Iris pigment epithelial cell (primary cell): ENCODE results near the gene PPIL3.
"Not testable (repeated sequence)": the region's sequence is repeated elsewhere in the genome, so short reads cannot be mapped to it uniquely, and the experiment has no call there.

Experiments used
- DNase-seq: peaks from one replicate; pipeline ENCODE4 v3.0.0-alpha.2; 2011; ENCODE audit warnings: low read depth

The PPIL3 gene

GRCh38 chr2:200888704-200889625, at the start of gene PPIL3, which contains the start of gene NIF3L1:
TSS of gene PPIL3 (minus strand) at chr2:200889077. CDS start at chr2:200887615, 1,462 bp downstream.
TSS of gene NIF3L1 (plus strand) at chr2:200889371. CDS start at chr2:200891944, 2,573 bp downstream.
- DNase-seq = peak; percentile 98

DNA sequence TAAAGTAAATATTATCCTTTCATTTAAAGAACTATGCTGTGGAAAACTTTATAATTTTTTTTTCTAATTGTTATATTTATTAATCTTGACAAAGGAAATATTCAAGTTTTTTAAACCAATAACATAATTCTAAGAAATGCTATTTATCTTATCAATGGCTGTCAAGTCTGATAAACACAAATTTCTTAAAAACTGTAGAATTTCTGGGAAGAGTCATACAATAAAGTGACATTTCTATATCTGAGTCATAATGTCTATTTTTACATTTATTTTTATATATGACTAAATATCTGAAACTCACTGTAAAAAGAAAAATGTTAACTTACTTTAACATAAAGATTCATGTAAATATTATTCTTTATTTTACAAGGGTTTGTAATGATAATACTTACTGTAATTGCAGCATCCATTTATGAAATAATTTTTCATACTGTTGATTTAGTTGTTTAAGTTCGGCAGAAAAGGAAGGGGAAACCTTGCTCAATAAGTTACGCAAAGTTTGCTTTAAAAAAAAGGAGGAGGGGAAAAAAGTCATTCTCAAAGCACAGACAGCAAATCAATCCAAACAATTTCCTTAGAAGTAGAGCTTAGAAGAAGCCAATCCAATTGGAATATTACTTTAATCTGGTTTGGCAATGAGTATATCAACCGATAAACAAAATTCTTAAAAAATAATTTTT, 42.2 kb upstream of the PPIL3 start:
- peak; percentile 32 for DNase-seq

GRCh38 chr2:200929334-200930249, 40.7 kb upstream of the PPIL3 start:
- DNase-seq = peak; percentile 22

DNA sequence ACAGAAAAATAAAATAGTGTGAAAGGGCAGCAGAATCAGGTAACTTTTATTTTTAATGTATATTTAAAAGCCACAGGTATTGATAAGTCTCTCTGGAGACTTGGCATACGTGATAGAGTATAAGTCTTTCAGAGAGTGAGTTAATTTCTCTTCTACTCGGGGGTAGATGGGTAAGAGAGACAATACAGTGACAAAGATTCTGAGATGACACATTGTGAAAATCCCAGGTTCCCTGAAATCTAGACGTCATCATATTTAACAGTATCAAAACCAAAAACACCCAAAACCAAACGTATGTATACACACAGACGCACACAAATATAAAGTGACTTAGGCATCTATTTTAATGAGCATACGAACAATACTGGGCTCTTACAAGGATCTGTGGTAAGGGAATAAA, 33.6 kb upstream of the PPIL3 start:
- DNase-seq = no peak

GRCh38 chr2:200913654-200914053, 24.8 kb upstream of the PPIL3 start:
- peak; percentile 86 for DNase-seq

DNA sequence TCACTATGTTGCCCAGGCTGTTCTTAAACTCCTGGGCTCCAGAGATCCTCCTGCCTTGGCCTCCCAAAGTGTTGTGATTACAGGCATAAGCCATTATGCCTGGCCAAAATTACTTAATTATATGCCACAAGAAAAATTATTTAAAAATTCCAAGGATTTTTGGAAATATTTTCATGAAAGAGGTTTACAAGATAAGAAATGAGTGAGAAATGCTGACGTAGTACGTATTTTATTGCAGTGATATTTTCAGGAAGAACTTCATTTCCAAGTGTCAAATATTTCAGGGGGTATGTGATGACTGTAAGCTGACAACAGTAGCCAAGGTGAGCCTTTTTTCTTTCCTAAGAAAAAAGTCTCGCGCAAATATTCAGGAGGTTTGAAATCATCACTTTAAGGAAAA, 21.1 kb upstream of the PPIL3 start:
- DNase-seq = no peak

DNA sequence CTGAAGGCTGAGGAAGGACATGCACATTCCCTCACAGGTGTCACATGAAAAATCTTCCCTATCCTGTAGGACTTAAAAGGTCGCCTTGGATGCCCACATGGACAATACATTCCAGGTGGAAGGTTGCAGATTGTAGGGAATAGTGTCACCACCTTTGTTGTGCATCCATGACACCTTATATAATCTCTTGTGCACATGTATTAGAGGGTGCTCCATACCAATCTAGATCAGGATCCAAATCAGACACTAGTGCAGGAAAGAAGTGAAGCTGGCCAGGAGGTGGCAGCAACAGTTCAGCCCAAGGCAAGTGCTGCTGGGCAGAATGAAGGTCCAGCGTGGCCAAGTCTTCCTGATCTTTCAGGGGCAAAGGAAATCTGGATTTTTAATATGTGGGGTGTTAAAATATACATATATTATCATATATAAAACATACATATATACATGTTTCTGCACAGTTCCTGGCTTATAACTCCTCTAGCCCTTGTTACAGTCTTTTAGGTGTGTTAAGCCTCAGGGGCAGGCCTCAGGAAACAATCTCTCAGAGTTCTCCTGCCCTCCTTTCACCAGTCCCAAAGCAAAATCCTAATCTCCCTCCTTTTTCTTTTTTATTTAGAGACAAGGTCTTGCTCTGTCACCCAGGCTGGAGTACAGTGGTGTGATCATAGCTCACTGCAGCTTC, 16.9 kb upstream of the PPIL3 start:
- peak; percentile 79 for DNase-seq

GRCh38 chr2:200901459-200902072, 12.7 kb upstream of the PPIL3 start:
- DNase-seq = peak; percentile 93

- DNase-seq = no peak
These were observed 10.6 kb upstream of the PPIL3 start for GRCh38 chr2:200899482-200899881.

- not testable (repeated sequence) for DNase-seq
These were observed 7.1 kb downstream of the PPIL3 start for GRCh38 chr2:200881715-200882249.

DNA sequence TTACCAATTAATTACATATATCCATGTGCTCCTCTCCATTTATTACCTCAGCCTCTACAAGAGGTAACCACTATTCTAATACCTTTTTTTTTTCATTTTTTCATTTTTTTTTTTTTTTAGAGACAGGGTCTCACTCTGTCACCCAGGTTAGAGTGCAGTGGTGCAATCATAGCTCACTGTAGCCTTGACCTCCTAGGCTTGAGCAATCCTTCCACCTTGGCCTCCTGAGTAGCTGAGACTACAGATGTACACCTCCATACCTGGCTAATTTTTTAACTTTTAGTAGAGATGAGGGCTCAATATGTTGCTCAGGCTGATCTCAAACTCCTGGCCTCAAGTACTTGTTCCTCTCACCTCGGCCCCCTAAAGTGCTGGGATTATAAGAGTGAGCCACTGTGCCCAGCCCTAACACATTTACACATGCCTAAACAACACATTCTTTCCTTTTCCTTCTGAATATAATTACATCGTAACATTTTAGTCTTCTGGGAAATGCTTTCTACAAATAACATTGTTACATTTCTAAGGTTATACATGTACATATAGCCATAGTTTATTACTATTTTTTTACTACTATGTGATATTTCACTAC, 10.5 kb downstream of the PPIL3 start:
- DNase-seq = no peak

GRCh38 chr2:200877443-200877842, 11.4 kb downstream of the PPIL3 start:
- DNase-seq = no peak

- DNase-seq = no peak
These were observed 15.3 kb downstream of the PPIL3 start for GRCh38 chr2:200873560-200873959.

DNA sequence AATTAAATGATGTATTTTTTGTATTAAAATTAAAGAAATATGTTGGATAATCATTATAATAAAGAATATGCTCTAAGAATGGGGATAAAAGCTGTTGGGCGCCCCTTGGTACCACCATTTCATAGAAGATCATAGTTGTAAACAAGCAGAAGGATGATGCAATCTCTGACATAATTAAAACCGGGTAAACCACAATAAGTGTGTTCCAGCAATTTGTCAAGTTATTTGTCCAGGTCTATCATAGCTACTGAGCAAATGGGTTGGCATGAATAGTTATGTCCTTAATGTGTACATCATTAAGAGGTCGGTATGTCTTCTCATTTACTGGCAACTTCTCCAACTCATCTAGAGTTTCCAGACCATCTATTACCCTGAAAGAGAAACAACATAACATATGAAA, 17.7 kb downstream of the PPIL3 start:
- no peak for DNase-seq

DNA sequence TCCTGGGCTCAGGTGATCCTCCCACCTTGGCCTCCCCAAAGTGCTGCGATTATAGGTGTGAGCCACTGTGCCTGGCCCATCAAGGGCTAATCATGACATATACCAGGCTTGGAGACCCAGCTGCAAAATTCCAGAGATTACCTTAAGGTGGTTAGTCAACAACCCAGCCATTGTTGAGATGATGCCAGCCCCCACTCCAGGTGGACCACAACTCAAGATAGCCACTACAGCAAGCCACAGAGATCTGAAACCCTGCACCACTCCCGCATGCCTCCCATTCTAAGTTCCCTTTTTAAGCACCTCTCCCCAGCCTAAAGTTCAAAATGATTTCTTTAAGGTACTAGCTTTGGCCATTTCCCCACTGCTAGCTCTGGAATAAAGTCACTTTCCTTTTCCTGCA, 19.9 kb downstream of the PPIL3 start:
- DNase-seq = no peak

GRCh38 chr2:200864176-200865034, 24.5 kb downstream of the PPIL3 start, which contains the start of gene CLK1:
TSS of gene CLK1 (minus strand) at chr2:200864658. CDS start at chr2:200861862, 2,796 bp downstream.
- DNase-seq = peak; percentile 93

- DNase-seq = peak; percentile 12
These were observed 25.1 kb downstream of the PPIL3 start for GRCh38 chr2:200863782-200864175.

- DNase-seq = peak; percentile 84
These were observed 26.3 kb downstream of the PPIL3 start for GRCh38 chr2:200862532-200863000.

- DNase-seq = no peak
These were observed 27.2 kb downstream of the PPIL3 start for GRCh38 chr2:200861617-200862155.
